Kidney (tissue), 14 donors: ENCODE data around the gene ABLIM1. TPM values are rescaled to one million over a fixed set of nuclear protein-coding genes. Genes with fewer than 3 reads are reported as not detected.

Experiments used
- DNase-seq, 5 donors: peaks; one replicate each; pipeline ENCODE4 v3.0.0-alpha.2; 2013 to 2020
- FAIRE-seq: peaks from 2 replicates; lab custom pipeline; 2012; peaks lifted over from hg19 to GRCh38; lab: Jason Lieb, UNC
- H3K27ac ChIP-seq, 2 donors: one replicate each; pipeline ENCODE4 v1.7.0; 2013; ENCODE audit warnings: low read depth in 2 of 2, low read length in 2 of 2, inconsistent platforms in 1 of 2
- H3K27me3 ChIP-seq: one replicate; pipeline ENCODE4 v1.7.1; 2013; ENCODE audit warnings: low read length, inconsistent platforms; ENCODE audit not compliant: control insufficient read depth, insufficient read depth
- H3K36me3 ChIP-seq, 3 donors: one replicate each; pipeline versions ENCODE4 v1.7.0 to v1.7.1; 2013; ENCODE audit warnings: low read length in 3 of 3, control low read depth in 1 of 3, inconsistent platforms in 1 of 3; ENCODE audit not compliant: insufficient read depth in 3 of 3, control insufficient read depth in 2 of 3
- H3K4me1 ChIP-seq, 3 donors: one replicate each; pipeline versions ENCODE4 v1.7.0 to v1.7.1; 2013; ENCODE audit warnings: low read length in 3 of 3, inconsistent platforms in 1 of 3, low read depth in 1 of 3; ENCODE audit not compliant: control insufficient read depth in 2 of 3, insufficient read depth in 2 of 3
- H3K4me3 ChIP-seq, 3 donors: one replicate each; pipeline versions ENCODE4 v1.7.0 to v1.8.1; 2013; ENCODE audit warnings: low read length in 3 of 3, control low read depth in 1 of 3, inconsistent platforms in 1 of 3
- H3K9ac ChIP-seq, 3 donors: one replicate each; pipeline versions ENCODE4 v1.7.0 to v1.7.1; 2013; ENCODE audit warnings: low read length in 3 of 3, control low read depth in 1 of 3, inconsistent platforms in 1 of 3
- H3K9me3 ChIP-seq, 3 donors: one replicate each; pipeline versions ENCODE4 v1.7.0 to v1.7.1; 2013; ENCODE audit warnings: low read length in 3 of 3, control low read depth in 1 of 3, inconsistent platforms in 1 of 3; ENCODE audit not compliant: control insufficient read depth in 2 of 3, insufficient read depth in 1 of 3
- CTCF ChIP-seq: IDR thresholded peaks from 3 replicates; pipeline ENCODE4 v1.5.1; 2012; ENCODE audit warnings: mild to moderate bottlenecking, moderate library complexity, borderline replicate concordance; ENCODE audit not compliant: insufficient read depth; ENCODE audit errors: extremely low read depth
- intact Hi-C: fragments of 100-400 bp; cut with DNase I; formaldehyde crosslinking; loops from one replicate; pipeline ENCODE4 v1.11.1; 2022
- polyA plus RNA-seq: library from polyadenylated mRNA; stranded (reverse); fragments of 350-450 nt; fragmentation: Illumina TruSeq; extraction: RNeasy Lipid Tissue Mini Kit (QIAGEN cat#74804); gene quantifications from one replicate; pipeline ENCODE4 v1.2.3, GENCODE V29; 2014; ENCODE audit warnings: low read depth, low replicate concordance; ENCODE audit not compliant: insufficient read depth
- total RNA-seq: library from RNA; stranded (reverse); fragmentation: NEBNext Ultra II Directional; extraction: Animal tissue kit (Norgen Biotek cat#: 25700); gene quantifications from one replicate; pipeline ENCODE4 v1.2.1, GENCODE V29; 2021
- donor health status: control.
- donor health status: control.
- donor health status: control.
- donor health status: control.
- donor health status: control.
- donor health status: DM: yes; HTN: yes; CAD: no.
- donor health status: Normal renal cell carcinoma (clear cell type).

ABLIM1 gene
- total and polyA plus RNA-seq, 2 donors from 2014 or later, result 32.3 to 158 TPM

DNA sequence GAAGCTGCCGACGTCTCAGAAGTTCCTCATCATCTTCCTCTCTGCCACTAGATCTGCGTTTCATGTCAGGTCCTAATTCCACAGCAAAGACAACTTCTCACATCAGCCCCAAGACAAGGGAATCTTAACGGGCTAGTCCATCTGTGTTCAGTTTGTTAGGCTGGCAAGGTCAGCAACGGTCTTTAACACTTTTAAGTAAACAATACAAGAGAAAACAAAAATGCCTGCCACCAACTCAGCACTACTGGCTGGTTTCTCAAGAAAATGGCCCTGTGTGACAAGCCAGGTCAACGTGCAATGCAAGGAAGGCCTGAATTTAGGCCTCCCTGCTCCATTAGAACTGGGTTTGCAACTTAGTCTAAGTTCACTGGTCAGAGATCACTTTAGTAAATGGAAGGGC lies 212.7 kb downstream of the ABLIM1 start:
- intact Hi-C loops, result no loop called here
- Histone ChIP-seq H3K36me3 (peaks cover 0 to 7% (median 5%) of the 10 kb centered on the region in 3 donors), H3K27me3 (no peaks in the 10 kb centered on the region), H3K4me3 (no peak overlapping the region), H3K9me3 (no peaks in the 10 kb centered on the region), H3K4me1 (peaks cover 0 to 5% (median 2%) of the 10 kb centered on the region in 3 donors), H3K9ac (no peak overlapping the region), H3K27ac (no peak overlapping the region)
- DNase-seq (no peak), FAIRE-seq (no peak)
- TF ChIP-seq CTCF, result no peak

GRCh38 chr10:114444819-114445218 lies 213.3 kb downstream of the ABLIM1 start:
- H3K36me3 ChIP-seq, result peaks cover 0 to 12% (median 5%) of the 10 kb centered on the region in 3 donors
- no peak for FAIRE-seq

GRCh38 chr10:114442091-114442630 lies 215.9 kb downstream of the ABLIM1 start:
- H3K9me3 ChIP-seq, result no peaks in the 10 kb centered on the region
- H3K27me3 ChIP-seq, result no peaks in the 10 kb centered on the region
- H3K9ac ChIP-seq, result no peak overlapping the region
- DNase-seq (no peak), FAIRE-seq (no peak)
- peaks cover 0 to 32% (median 17%) of the 10 kb centered on the region in 3 donors for H3K36me3 ChIP-seq
- intact Hi-C loops, result no loop called here
- peaks cover 0 to 2% (median 0%) of the 10 kb centered on the region in 3 donors for H3K4me1 ChIP-seq
- TF ChIP-seq CTCF, result no peak
- H3K4me3 ChIP-seq, result no peak overlapping the region
- H3K27ac ChIP-seq, result no peak overlapping the region

More at GRCh38 chr10:114444819-114445218, 213.3 kb downstream of the ABLIM1 start:
- intact Hi-C loops, result no loop called here
- Histone ChIP-seq H3K4me3 (no peak overlapping the region), H3K4me1 (peaks cover 0 to 5% (median 2%) of the 10 kb centered on the region in 3 donors), H3K27ac (no peak overlapping the region), H3K9ac (no peak overlapping the region), H3K9me3 (no peaks in the 10 kb centered on the region), H3K27me3 (no peaks in the 10 kb centered on the region)
- no peak for DNase-seq
- no peak for TF ChIP-seq CTCF

- H3K27me3 ChIP-seq, result no peaks in the 10 kb centered on the region
- no peak for DNase-seq
- no peak overlapping the region for H3K9ac ChIP-seq
- H3K4me3 ChIP-seq, result no peak overlapping the region
- H3K4me1 ChIP-seq, result peaks cover 0 to 2% (median 0%) of the 10 kb centered on the region in 3 donors
- H3K36me3 ChIP-seq, result peaks cover 0 to 40% (median 17%) of the 10 kb centered on the region in 3 donors
- H3K9me3 ChIP-seq, result no peaks in the 10 kb centered on the region
- intact Hi-C loops, result no loop called here
- no peak for TF ChIP-seq CTCF
- no peak overlapping the region for H3K27ac ChIP-seq
- FAIRE-seq, result no peak
Measured at GRCh38 chr10:114441107-114441506, 217.0 kb downstream of the ABLIM1 start.
